Tibial nerve (tissue), 4 donors: ENCODE data around the gene FUT8.

ENCODE experiments used
- EP300 ChIP-seq, 2 donors: sonication (generic); formaldehyde crosslinking; IDR thresholded peaks; one replicate each; pipeline ENCODE4 v1.6.1; 2017; ENCODE audit warnings: antibody characterized with exemption in 2 of 2, mild to moderate bottlenecking in 1 of 2
- TF ChIP-seq, protein P1 (sequence below), 5 experiments: fragments of 200-600 bp in 3 of 5; fragments of 450-650 bp in 2 of 5; sonication (generic) in 3 of 5; IDR thresholded peaks; one replicate each; pipeline ENCODE4 v1.5.1; 2016 to 2019; ENCODE audit warnings: antibody characterized with exemption in 5 of 5, mild to moderate bottlenecking in 3 of 5, moderate library complexity in 2 of 5

DNA sequence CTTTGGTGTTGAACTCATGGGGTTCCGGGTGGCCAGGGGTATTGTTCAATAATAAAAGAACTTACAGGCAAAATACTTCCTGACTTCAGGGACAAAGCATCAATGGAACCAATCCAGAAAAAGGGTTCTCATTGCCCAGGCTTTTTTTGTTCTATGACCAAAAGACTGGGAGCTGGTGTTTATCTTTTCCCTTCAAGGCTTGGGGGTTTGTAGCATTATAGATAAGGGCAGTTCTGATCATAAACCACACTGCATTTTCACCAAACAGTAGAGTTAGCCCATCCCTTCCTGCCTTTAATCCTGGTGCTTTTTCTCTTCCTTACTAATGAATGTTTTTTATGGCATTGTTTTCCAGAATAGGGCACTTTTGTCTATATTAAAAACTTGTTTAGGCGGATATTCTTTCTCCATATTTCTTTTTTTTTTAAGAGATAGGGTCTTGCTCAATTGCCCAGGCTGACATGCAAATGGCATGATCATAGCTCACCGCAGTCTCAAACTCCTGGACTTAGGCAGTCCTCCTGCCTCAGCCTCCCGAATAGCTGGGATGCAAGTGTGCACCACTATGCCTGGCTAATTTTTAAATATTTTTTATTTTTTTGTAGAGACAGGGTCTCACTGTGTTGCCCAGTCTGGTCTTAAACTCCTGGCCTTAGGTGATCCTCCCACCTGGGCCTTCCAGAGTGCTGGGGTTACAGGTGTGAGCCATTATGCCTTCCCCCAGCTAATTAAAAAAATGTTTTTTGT lies 9.7 kb downstream of the FUT8 start:
- TF ChIP-seq, protein P1, sequence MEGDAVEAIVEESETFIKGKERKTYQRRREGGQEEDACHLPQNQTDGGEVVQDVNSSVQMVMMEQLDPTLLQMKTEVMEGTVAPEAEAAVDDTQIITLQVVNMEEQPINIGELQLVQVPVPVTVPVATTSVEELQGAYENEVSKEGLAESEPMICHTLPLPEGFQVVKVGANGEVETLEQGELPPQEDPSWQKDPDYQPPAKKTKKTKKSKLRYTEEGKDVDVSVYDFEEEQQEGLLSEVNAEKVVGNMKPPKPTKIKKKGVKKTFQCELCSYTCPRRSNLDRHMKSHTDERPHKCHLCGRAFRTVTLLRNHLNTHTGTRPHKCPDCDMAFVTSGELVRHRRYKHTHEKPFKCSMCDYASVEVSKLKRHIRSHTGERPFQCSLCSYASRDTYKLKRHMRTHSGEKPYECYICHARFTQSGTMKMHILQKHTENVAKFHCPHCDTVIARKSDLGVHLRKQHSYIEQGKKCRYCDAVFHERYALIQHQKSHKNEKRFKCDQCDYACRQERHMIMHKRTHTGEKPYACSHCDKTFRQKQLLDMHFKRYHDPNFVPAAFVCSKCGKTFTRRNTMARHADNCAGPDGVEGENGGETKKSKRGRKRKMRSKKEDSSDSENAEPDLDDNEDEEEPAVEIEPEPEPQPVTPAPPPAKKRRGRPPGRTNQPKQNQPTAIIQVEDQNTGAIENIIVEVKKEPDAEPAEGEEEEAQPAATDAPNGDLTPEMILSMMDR (IDR thresholded peaks at IDR 0.05), result no peak
- TF ChIP-seq EP300 (IDR thresholded peaks at IDR 0.05), result no peak
